ENCODE results near the gene ACSS1.

- no peak for TF ChIP-seq CTCF (IDR thresholded peaks at IDR 0.05; ENCODE audit: low read depth, low read length)
- TF ChIP-seq POLR2A (IDR thresholded peaks at IDR 0.05; ENCODE audit: extremely low read depth, insufficient read length): no peak
Observed at GRCh38 chr20:25078662-25079061, 20.7 kb upstream of the ACSS1 start.
